Activated CD8-positive, alpha-beta T cell treated with anti-CD3 and anti-CD28 coated beads, Interleukin-2, amount 10 ng/mL, durations not matched to agents 7 days and 5 days (primary cell): ENCODE results near the gene ANGPTL4. TPM values are rescaled to one million over a fixed set of nuclear protein-coding genes. Genes with fewer than 3 reads are reported as not detected.
"Not testable (repeated sequence)": the region's sequence is repeated elsewhere in the genome, so short reads cannot be mapped to it uniquely, and the experiment has no call there.

Experiments used
- ATAC-seq: fragments of 150-1000 bp; cut with Tn5 transposase; one replicate; pipeline ENCODE4 v1.10.0; 2021; ENCODE audit warnings: moderate library complexity
- CTCF ChIA-PET: fragments of 350-600 bp; sonication (Branson Sonifier 250); formaldehyde crosslinking; loops from one replicate; lab custom pipeline; 2021; ENCODE audit warnings: antibody characterized with exemption; lab: Charles Lee
- POLR2A ChIA-PET: fragments of 350-600 bp; sonication (Branson Sonifier 250); formaldehyde crosslinking; loops from one replicate; lab custom pipeline; 2021; ENCODE audit warnings: antibody characterized with exemption; lab: Charles Lee
- DNase-seq: peaks from one replicate; pipeline ENCODE4 v3.0.0-alpha.2; 2020
- H3K27ac Mint-ChIP-seq: one replicate; pipeline ENCODE4 v1.8.0; 2021; ENCODE audit warnings: mild to moderate bottlenecking, mixed read lengths
- H3K27me3 Mint-ChIP-seq: one replicate; pipeline ENCODE4 v1.8.0; 2021; ENCODE audit warnings: low read depth, mixed read lengths
- H3K36me3 Mint-ChIP-seq: one replicate; pipeline ENCODE4 v1.8.0; 2021; ENCODE audit warnings: low read depth, mixed read lengths
- H3K4me1 Mint-ChIP-seq: one replicate; pipeline ENCODE4 v1.8.0; 2021; ENCODE audit warnings: low read depth, mixed read lengths
- H3K4me3 Mint-ChIP-seq: one replicate; pipeline ENCODE4 v1.8.0; 2021; ENCODE audit warnings: mild to moderate bottlenecking, mixed read lengths
- H3K9me3 Mint-ChIP-seq: one replicate; pipeline ENCODE4 v1.8.0; 2022; ENCODE audit warnings: mixed read lengths; ENCODE audit not compliant: insufficient read depth
- total RNA-seq, 2 experiments: library from RNA; stranded (reverse); gene quantifications; one replicate each; pipeline ENCODE4 v1.2.3, GENCODE V29; 2021

Gene ANGPTL4
- total RNA-seq, 2 experiments from 2014 or later = not detected

- H3K4me1 Mint-ChIP-seq = peaks cover 14% of the 10 kb centered on the region
- ATAC-seq (no peak), DNase-seq (no peak)
- H3K4me3 Mint-ChIP-seq = peak overlapping the region; percentile 46
- ChIA-PET CTCF (interaction anchor here (1.0 to 3.6 kb wide), 2 partner anchors 18 to 66 kb away, joined by 3 to 23 read pairs; no protein-coding TSS in a partner anchor), POLR2A (interaction anchor here (0.6 to 1.2 kb wide), 4 partner anchors 15 to 146 kb away, joined by 3 to 4 read pairs (median 4); partner anchors contain the start of genes NDUFA7 and RPS28)
- no peak overlapping the region for H3K27ac Mint-ChIP-seq
- H3K36me3 Mint-ChIP-seq = no peaks in the 10 kb centered on the region
- H3K27me3 Mint-ChIP-seq = peaks cover 26% of the 10 kb centered on the region
- H3K9me3 Mint-ChIP-seq = no peaks in the 10 kb centered on the region
Observed at GRCh38 chr19:8336072-8336569, 27.8 kb upstream of the ANGPTL4 start.

GRCh38 chr19:8336660-8337059 lies 27.3 kb upstream of the ANGPTL4 start:
- ATAC-seq = no peak
- POLR2A ChIA-PET = interaction anchor here (0.9 kb wide), 1 partner anchor 15 kb away, joined by 3 read pairs; the partner anchor contains the start of genes NDUFA7 and RPS28
- Mint-ChIP-seq H3K4me1 (peaks cover 16% of the 10 kb centered on the region), H3K4me3 (no peak overlapping the region), H3K36me3 (no peaks in the 10 kb centered on the region), H3K27ac (no peak overlapping the region), H3K9me3 (no peaks in the 10 kb centered on the region), H3K27me3 (peaks cover 29% of the 10 kb centered on the region)
- CTCF ChIA-PET = interaction anchor here (3.6 kb wide), 1 partner anchor 17 kb away, joined by 23 read pairs; no protein-coding TSS in a partner anchor
- no peak for DNase-seq

GRCh38 chr19:8337728-8338127 lies 26.2 kb upstream of the ANGPTL4 start:
- Mint-ChIP-seq H3K27ac (no peak overlapping the region), H3K9me3 (no peaks in the 10 kb centered on the region), H3K36me3 (no peaks in the 10 kb centered on the region), H3K4me3 (no peak overlapping the region), H3K27me3 (peaks cover 30% of the 10 kb centered on the region), H3K4me1 (peaks cover 26% of the 10 kb centered on the region)
- ChIA-PET CTCF (no interaction called here), POLR2A (interaction anchor here (0.6 kb wide), 1 partner anchor 14 kb away, joined by 4 read pairs; no protein-coding TSS in a partner anchor)
- ATAC-seq = no peak
- DNase-seq = no peak

GRCh38 chr19:8338835-8339234 lies 25.1 kb upstream of the ANGPTL4 start:
- Mint-ChIP-seq H3K27me3 (peaks cover 33% of the 10 kb centered on the region), H3K9me3 (no peaks in the 10 kb centered on the region), H3K4me3 (no peak overlapping the region), H3K27ac (no peak overlapping the region), H3K4me1 (peaks cover 32% of the 10 kb centered on the region), H3K36me3 (no peaks in the 10 kb centered on the region)
- no peak for ATAC-seq
- ChIA-PET CTCF (no interaction called here), POLR2A (interaction anchor here (1.3 kb wide), 1 partner anchor 17 kb away, joined by 3 read pairs; the partner anchor contains the start of gene RPS28)
- DNase-seq = no peak

- POLR2A ChIA-PET = interaction anchor here (1.2 kb wide), 1 partner anchor 10 kb away, joined by 3 read pairs; no protein-coding TSS in a partner anchor
- DNase-seq = no peak
- Mint-ChIP-seq H3K4me3 (no peak overlapping the region), H3K27me3 (peaks cover 32% of the 10 kb centered on the region), H3K27ac (no peak overlapping the region), H3K36me3 (no peaks in the 10 kb centered on the region), H3K9me3 (no peaks in the 10 kb centered on the region), H3K4me1 (peaks cover 30% of the 10 kb centered on the region)
- ATAC-seq = no peak
- CTCF ChIA-PET = interaction anchor here (0.8 to 5.8 kb wide), 5 partner anchors 14 to 246 kb away, joined by 3 to 46 read pairs (median 3); no protein-coding TSS in a partner anchor
Observed at GRCh38 chr19:8340341-8341096, 23.4 kb upstream of the ANGPTL4 start.

- H3K27me3 Mint-ChIP-seq = peaks cover 29% of the 10 kb centered on the region
- not testable (repeated sequence) for H3K9me3 Mint-ChIP-seq, H3K36me3 Mint-ChIP-seq, H3K27ac Mint-ChIP-seq, DNase-seq, ATAC-seq
- H3K4me1 Mint-ChIP-seq = peaks cover 22% of the 10 kb centered on the region
- peak overlapping the region; percentile 38 for H3K4me3 Mint-ChIP-seq
- POLR2A ChIA-PET = interaction anchor here (1.2 to 2.0 kb wide), 2 partner anchors 9 to 20 kb away, joined by 3 to 13 read pairs; partner anchors contain the start of genes NDUFA7 and RPS28
- CTCF ChIA-PET = interaction anchor here (0.8 to 5.8 kb wide), 4 partner anchors 13 to 110 kb away, joined by 3 to 46 read pairs (median 3); no protein-coding TSS in a partner anchor
Observed at GRCh38 chr19:8341504-8341903, 22.5 kb upstream of the ANGPTL4 start.

- DNase-seq (no peak), ATAC-seq (no peak)
- H3K4me3 Mint-ChIP-seq = peak overlapping the region; percentile 77
- no peak overlapping the region for H3K27ac Mint-ChIP-seq
- H3K9me3 Mint-ChIP-seq = no peaks in the 10 kb centered on the region
- POLR2A ChIA-PET = interaction anchor here (0.9 to 2.0 kb wide), 2 partner anchors 8 to 21 kb away, joined by 3 to 13 read pairs; partner anchors contain the start of genes NDUFA7 and RPS28
- CTCF ChIA-PET = interaction anchor here (1.0 to 5.8 kb wide), 2 partner anchors 12 to 44 kb away, joined by 3 to 46 read pairs; no protein-coding TSS in a partner anchor
- H3K27me3 Mint-ChIP-seq = peaks cover 28% of the 10 kb centered on the region
- H3K4me1 Mint-ChIP-seq = peaks cover 20% of the 10 kb centered on the region
- H3K36me3 Mint-ChIP-seq = no peaks in the 10 kb centered on the region
Observed at GRCh38 chr19:8342316-8342683, 21.7 kb upstream of the ANGPTL4 start.

GRCh38 chr19:8342684-8343482 lies 21.1 kb upstream of the ANGPTL4 start, which contains the start of gene KANK3:
Gene KANK3, minus strand, starts transcription at chr19:8343262. Its CDS starts 5,434 bp downstream, at chr19:8337828.
- Mint-ChIP-seq H3K27ac (peak within 1 kb of the TSS; percentile 72), H3K27me3 (peaks cover 24% of the 10 kb centered on the region), H3K4me1 (peaks cover 20% of the 10 kb centered on the region), H3K36me3 (no peaks in the 10 kb centered on the region), H3K9me3 (no peaks in the 10 kb centered on the region), H3K4me3 (peak within 1 kb of the TSS; percentile 77)
- ChIA-PET POLR2A (interaction anchor here (0.6 to 2.0 kb wide), 3 partner anchors 8 to 129 kb away, joined by 3 to 13 read pairs (median 3); partner anchors contain the start of genes NDUFA7 and RPS28), CTCF (interaction anchor here (1.0 to 5.8 kb wide), 3 partner anchors 8 to 11 kb away, joined by 3 to 46 read pairs (median 4); no protein-coding TSS in a partner anchor)
- peak; percentile 96 for DNase-seq
- ATAC-seq = peak; percentile 100

- POLR2A ChIA-PET = interaction anchor here (0.6 to 2.0 kb wide), 2 partner anchors 22 to 128 kb away, joined by 3 to 13 read pairs; partner anchors contain the start of genes NDUFA7 and RPS28
- Mint-ChIP-seq H3K4me3 (peak overlapping the region; percentile 77), H3K36me3 (no peaks in the 10 kb centered on the region), H3K27ac (peak overlapping the region; percentile 72), H3K27me3 (peaks cover 19% of the 10 kb centered on the region), H3K4me1 (peaks cover 20% of the 10 kb centered on the region), H3K9me3 (no peaks in the 10 kb centered on the region)
- ATAC-seq (no peak), DNase-seq (no peak)
- CTCF ChIA-PET = interaction anchor here (1.0 to 5.8 kb wide), 3 partner anchors 8 to 11 kb away, joined by 3 to 46 read pairs (median 4); no protein-coding TSS in a partner anchor
Observed at GRCh38 chr19:8343483-8343844, 20.5 kb upstream of the ANGPTL4 start.

- DNase-seq, H3K4me3 Mint-ChIP-seq, H3K4me1 Mint-ChIP-seq, H3K36me3 Mint-ChIP-seq, ATAC-seq, H3K27ac Mint-ChIP-seq, H3K9me3 Mint-ChIP-seq, CTCF ChIA-PET: not testable (repeated sequence)
- peaks cover 25% of the 10 kb centered on the region for H3K27me3 Mint-ChIP-seq
- POLR2A ChIA-PET = interaction anchor here (1.0 kb wide), 1 partner anchor 9 kb away, joined by 3 read pairs; no protein-coding TSS in a partner anchor
Observed at GRCh38 chr19:8349629-8350372, 14.2 kb upstream of the ANGPTL4 start.
